ENCODE measurements around the gene RPS3. TPM values are rescaled to one million over a fixed set of nuclear protein-coding genes. Genes with fewer than 3 reads are reported as not detected.

Gene RPS3
- polyA plus RNA-seq, 5 donors = 3,079 to 3,630 (median 3,579) TPM

DNA sequence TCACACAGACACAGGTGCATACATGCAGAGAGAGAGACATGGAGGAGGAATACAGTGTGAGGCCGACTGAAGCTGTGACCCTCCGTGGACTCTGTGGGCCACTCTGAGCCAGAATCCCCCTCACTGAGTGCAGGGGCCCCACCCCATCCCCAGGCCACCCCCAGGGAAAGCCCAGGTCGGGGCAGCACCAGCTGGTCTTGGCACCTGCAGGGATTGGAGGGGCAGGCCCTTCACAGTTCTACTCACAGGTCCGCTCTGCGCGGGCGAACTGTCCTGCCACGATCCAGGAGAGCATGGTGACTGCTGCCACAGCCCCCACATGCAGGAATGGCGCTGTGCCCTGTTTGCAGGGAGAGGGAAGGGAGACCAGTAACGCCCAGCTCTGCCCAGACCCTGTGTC, 50.0 kb downstream of the RPS3 start:
- no peak for DNase-seq

DNA sequence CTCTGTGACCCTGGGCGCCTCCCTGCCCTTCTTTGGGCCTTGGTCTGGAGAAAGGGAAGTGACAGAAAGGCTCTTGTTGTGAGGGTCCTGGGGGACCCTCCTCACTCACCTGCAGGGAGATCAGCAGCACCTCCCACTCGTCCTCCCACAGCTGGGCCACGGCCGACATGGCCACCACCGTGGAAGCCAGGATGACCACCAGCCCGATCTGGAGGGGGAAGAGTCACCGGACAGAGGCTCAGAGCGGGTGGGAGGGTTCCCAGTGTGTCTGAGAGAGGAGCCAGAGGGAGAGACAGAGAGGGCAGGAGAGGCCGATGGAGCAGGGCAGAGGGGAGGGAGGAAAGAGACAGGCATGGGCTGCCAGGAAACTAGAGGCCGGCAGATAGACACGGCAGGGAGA, 50.5 kb downstream of the RPS3 start:
- no peak for DNase-seq

DNA sequence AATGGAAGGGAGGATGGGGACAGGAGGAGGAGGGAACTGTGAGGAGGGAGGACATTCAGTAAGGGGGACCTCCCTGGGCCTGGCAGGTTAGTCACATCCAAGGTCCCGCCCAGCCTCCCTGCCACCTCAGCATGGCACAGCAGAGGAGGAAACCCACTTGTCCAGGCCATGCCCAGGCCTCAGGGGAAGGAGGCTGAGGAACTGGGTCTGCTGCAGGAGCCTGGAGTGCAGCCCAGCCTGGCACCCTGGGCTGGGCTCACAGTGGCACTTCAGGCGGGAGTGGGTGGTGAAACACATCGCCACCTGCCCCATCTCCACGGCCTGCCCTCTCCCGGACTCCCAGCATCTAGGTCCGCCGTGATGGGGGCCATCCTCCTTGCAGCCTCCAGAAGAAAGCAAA, 50.9 kb downstream of the RPS3 start:
- no peak for DNase-seq

DNA sequence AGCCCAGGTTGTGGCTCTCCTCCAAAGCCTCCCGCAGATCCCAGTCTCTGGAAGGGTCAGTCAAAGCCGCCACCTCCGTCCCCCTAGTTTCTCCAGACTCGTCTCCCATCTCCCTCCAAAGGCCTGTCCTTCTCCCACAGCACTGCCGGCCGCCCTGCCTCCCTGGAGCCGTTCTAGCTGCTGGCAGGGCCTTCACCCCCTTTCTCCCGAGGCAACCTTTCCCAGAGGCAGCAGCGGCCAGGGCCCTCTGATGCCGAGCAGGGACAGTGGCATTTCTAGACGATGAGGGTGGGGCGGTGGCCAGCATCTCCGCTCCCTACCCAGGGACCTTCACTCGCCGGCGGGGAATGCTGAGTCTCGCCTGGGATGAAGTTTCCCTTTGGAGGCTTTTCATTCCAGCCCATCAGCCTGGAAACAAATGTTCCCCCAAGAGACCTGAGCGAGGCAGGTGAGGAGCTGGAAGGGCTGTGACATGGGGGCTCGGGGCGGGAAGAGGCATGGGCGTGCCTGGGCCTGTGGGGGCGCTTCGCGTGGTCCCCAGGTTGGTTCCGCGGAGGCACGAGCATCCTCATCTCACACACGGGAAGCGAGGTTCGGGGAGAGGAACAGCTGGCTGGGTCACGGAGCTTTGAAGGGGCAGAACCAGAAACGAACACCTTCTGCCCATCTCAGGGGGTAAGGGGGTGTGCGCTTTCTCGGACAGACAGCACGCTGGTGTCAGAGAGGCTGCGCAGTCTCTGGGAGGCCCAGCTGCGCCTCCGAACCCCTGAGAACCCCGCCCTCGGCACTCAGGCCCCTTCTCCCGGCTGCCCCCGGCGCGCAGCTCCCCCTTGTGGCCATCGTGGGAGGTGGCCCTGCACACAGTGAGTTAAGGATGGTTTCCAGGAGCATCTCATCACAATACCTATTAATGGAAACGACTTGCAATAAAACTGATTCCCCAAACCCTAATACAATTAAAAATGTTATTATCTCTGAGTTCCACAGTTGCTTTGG, 51.8 kb downstream of the RPS3 start:
- no peak for DNase-seq

DNA sequence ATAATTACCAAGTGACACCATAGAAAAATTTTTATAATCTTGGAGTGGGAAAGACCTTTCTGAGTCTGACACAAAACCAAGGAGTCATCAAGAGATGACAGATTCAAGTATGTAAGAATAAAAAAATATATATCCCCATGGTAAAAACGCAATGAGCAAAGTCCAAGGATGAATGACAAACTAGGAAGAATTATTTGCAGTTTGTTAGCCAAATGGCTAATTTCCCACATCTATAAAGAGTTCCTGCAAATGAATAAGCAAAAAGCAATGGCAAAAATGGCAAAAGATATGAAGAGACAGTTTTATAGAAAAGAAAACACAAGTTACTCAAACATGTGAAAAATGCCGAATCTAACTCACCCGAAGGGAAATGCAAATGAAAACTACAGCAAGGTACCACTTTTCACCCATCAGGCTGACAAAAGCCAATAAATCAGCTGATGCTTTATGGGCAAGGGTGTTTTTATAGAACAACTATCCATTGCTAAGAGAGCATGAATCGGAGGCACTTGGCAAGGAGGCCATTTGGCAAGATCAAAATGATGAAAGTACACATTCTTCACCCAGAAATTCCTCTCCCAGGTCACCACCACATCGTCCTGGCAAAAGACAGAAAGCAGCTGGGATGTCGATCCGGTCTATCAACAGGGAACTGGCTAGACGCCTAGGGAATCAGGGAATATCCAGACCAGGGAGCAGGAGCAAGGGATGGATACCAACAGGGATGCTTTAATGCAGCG, 54.8 kb downstream of the RPS3 start:
- DNase-seq = no peak

DNA sequence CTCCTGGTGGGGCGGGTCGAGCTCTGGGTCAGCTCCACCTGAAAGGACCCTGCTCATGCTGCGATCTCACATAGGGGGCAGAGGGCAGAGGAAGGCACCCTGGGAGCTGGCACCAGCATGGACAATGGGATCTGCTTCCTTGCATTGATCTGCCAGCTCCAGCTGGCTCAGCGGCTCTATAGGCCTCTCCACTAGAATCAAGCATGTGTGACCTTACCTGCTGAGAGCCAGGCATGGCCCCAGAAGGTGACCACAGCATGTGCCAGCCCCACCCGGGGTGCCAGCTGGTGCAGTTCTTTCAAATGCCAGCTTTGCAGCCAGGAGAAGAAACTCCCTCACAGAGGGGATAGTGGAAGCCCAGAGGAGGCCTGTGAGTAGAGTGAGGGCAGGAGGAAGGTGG, 55.7 kb downstream of the RPS3 start:
- DNase-seq = no peak

Other genes starting within 250 kb of the RPS3 start
- 10 to 100 TPM; 22.4 to 34.3 (median 24.5) TPM for gene SLCO2B1, start 248.4 kb upstream of the RPS3 start, polyA plus RNA-seq (ENCODE audit: insufficient read depth in 1 of 5, insufficient read length in 5 of 5, low replicate concordance in 1 of 5)
- gene TPBGL, start 158.7 kb upstream of the RPS3 start, polyA plus RNA-seq (ENCODE audit: insufficient read depth in 1 of 5, insufficient read length in 5 of 5, low replicate concordance in 1 of 5) = under 1 TPM; 0.08 to 0.29 (median 0.12) TPM
- 10 to 100 TPM; 40.5 to 62.8 (median 54.8) TPM for gene ARRB1, start 47.9 kb upstream of the RPS3 start, polyA plus RNA-seq (ENCODE audit: insufficient read depth in 1 of 5, insufficient read length in 5 of 5, low replicate concordance in 1 of 5)
- gene KLHL35, start 33.7 kb downstream of the RPS3 start, polyA plus RNA-seq (ENCODE audit: insufficient read depth in 1 of 5, insufficient read length in 5 of 5, low replicate concordance in 1 of 5) = 1 to 10 TPM; 1.1 to 1.8 (median 1.4) TPM
- 10 to 100 TPM; 17.9 to 31.0 (median 25.6) TPM for gene GDPD5, start 126.4 kb downstream of the RPS3 start, polyA plus RNA-seq (ENCODE audit: insufficient read depth in 1 of 5, insufficient read length in 5 of 5, low replicate concordance in 1 of 5)
- 100 to 1,000 TPM; 354 to 546 (median 466) TPM for gene SERPINH1, start 162.7 kb downstream of the RPS3 start, polyA plus RNA-seq (ENCODE audit: insufficient read depth in 1 of 5, insufficient read length in 5 of 5, low replicate concordance in 1 of 5)

All from right lung (tissue), 5 donors.